Activated CD8-positive, alpha-beta memory T cell treated with anti-CD3 and anti-CD28 coated beads, Interleukin-2, amount 10 ng/mL, durations not matched to agents 7 days and 5 days (primary cell): ENCODE data around the gene CHTOP. TPM values are rescaled to one million over a fixed set of nuclear protein-coding genes. Genes with fewer than 3 reads are reported as not detected.

Experiments
- ATAC-seq: fragments of 150-1000 bp; cut with Tn5 transposase; one replicate; pipeline ENCODE4 v1.10.0; 2021; ENCODE audit warnings: moderate library complexity
- CTCF ChIA-PET: fragments of 350-600 bp; sonication (Branson Sonifier 250); formaldehyde crosslinking; loops from one replicate; lab custom pipeline; 2021; ENCODE audit warnings: antibody characterized with exemption; lab: Charles Lee
- DNase-seq: peaks from one replicate; pipeline ENCODE4 v3.0.0-alpha.2; 2020
- H3K27ac Mint-ChIP-seq: one replicate; pipeline ENCODE4 v1.8.0; 2021; ENCODE audit warnings: mild to moderate bottlenecking, mixed read lengths
- H3K27me3 Mint-ChIP-seq: one replicate; pipeline ENCODE4 v1.8.0; 2021; ENCODE audit warnings: mixed read lengths
- H3K36me3 Mint-ChIP-seq: one replicate; pipeline ENCODE4 v1.8.0; 2021; ENCODE audit warnings: mild to moderate bottlenecking, mixed read lengths
- H3K4me1 Mint-ChIP-seq: one replicate; pipeline ENCODE4 v1.8.0; 2021; ENCODE audit warnings: mixed read lengths
- H3K4me3 Mint-ChIP-seq: one replicate; pipeline ENCODE4 v1.8.0; 2021; ENCODE audit warnings: mild to moderate bottlenecking, moderate library complexity, mixed read lengths
- H3K9me3 Mint-ChIP-seq: one replicate; pipeline ENCODE4 v1.8.0; 2022; ENCODE audit warnings: low read depth, mixed read lengths
- total RNA-seq, 2 experiments: library from RNA; stranded (reverse); gene quantifications; one replicate each; pipeline ENCODE4 v1.2.3, GENCODE V29; 2021

Gene CHTOP
- total RNA-seq, 2 experiments from 2014 or later: 83.8 to 89.1 TPM

DNA sequence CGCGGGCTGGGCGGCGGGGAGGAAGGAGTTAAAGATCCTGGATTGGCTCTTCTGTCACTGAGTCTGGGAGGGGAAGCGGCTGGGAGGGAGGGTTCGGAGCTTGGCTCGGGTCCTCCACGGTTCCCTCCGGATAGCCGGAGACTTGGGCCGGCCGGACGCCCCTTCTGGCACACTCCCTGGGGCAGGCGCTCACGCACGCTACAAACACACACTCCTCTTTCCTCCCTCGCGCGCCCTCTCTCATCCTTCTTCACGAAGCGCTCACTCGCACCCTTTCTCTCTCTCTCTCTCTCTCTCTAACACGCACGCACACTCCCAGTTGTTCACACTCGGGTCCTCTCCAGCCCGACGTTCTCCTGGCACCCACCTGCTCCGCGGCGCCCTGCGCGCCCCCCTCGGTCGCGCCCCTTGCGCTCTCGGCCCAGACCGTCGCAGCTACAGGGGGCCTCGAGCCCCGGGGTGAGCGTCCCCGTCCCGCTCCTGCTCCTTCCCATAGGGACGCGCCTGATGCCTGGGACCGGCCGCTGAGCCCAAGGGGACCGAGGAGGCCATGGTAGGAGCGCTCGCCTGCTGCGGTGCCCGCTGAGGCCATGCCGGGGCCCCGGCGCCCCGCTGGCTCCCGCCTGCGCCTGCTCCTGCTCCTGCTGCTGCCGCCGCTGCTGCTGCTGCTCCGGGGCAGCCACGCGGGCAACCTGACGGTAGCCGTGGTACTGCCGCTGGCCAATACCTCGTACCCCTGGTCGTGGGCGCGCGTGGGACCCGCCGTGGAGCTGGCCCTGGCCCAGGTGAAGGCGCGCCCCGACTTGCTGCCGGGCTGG lies 44.9 kb downstream of the CHTOP start, which contains the start of gene NPR1:
NPR1 (plus strand) TSS at position 170 of the 818 bp plus-strand sequence; CDS start at position 591, 421 bp downstream.
- Mint-ChIP-seq H3K4me3 (peak within 1 kb of the TSS; percentile 72), H3K27me3 (peaks cover 62% of the 10 kb centered on the region), H3K36me3 (no peaks in the 10 kb centered on the region), H3K4me1 (peaks cover 19% of the 10 kb centered on the region), H3K9me3 (no peaks in the 10 kb centered on the region), H3K27ac (peak within 1 kb of the TSS; percentile 17)
- ATAC-seq (peak; percentile 54), DNase-seq (peak; percentile 50)
- CTCF ChIA-PET: interaction anchor here (0.5 to 4.4 kb wide), 14 partner anchors 9 to 1365 kb away, joined by 3 to 26 read pairs (median 4); partner anchors contain the start of genes RAB13, SLC27A3, SLC39A1 and SNAPIN

DNA sequence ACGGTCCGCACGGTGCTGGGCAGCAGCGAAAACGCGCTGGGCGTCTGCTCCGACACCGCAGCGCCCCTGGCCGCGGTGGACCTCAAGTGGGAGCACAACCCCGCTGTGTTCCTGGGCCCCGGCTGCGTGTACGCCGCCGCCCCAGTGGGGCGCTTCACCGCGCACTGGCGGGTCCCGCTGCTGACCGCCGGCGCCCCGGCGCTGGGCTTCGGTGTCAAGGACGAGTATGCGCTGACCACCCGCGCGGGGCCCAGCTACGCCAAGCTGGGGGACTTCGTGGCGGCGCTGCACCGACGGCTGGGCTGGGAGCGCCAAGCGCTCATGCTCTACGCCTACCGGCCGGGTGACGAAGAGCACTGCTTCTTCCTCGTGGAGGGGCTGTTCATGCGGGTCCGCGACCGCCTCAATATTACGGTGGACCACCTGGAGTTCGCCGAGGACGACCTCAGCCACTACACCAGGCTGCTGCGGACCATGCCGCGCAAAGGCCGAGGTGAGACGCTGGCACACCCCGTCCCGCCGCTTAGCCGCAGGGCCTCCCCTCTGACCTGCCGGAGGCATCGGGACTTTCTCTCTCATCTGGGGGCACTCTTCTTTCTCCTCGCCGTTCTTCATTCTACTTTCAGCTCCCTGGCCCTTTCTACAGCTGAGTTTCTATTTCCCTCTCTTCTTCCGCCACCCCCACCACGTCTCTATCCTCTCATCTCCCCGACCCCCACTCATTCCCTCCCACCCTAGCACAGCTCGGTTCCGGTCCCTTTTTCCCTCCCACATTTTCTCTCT lies 45.7 kb downstream of the CHTOP start:
- Mint-ChIP-seq H3K4me1 (peaks cover 19% of the 10 kb centered on the region), H3K36me3 (no peaks in the 10 kb centered on the region), H3K27me3 (peaks cover 65% of the 10 kb centered on the region), H3K9me3 (no peaks in the 10 kb centered on the region), H3K27ac (no peak overlapping the region), H3K4me3 (peak overlapping the region; percentile 64)
- DNase-seq: no peak
- CTCF ChIA-PET: interaction anchor here (0.8 to 4.4 kb wide), 12 partner anchors 12 to 320 kb away, joined by 3 to 26 read pairs (median 3); partner anchors contain the start of genes RAB13 and SLC39A1
- ATAC-seq: peak; percentile 68

DNA sequence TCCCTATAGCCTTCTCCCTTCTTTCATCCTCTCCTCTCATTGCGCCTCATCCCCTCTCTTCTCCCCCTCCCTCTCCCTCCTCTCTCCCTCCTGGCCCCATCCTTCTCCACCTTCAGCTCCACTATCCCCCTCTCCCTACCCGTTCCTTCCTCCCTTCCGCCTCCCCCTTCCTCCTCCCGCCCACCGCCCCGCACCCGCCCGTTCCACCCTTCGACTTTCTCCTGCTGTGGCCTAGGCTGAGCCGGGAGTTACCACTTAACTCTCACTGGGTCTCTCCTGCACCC lies 46.2 kb downstream of the CHTOP start:
- peak overlapping the region; percentile 64 for H3K4me3 Mint-ChIP-seq
- H3K9me3 Mint-ChIP-seq: no peaks in the 10 kb centered on the region

GRCh38 chr1:153682730-153683129 lies 48.9 kb downstream of the CHTOP start:
- Mint-ChIP-seq H3K4me3 (no peak overlapping the region), H3K36me3 (no peaks in the 10 kb centered on the region), H3K27ac (no peak overlapping the region), H3K27me3 (peaks cover 65% of the 10 kb centered on the region), H3K9me3 (no peaks in the 10 kb centered on the region), H3K4me1 (peaks cover 15% of the 10 kb centered on the region)
- CTCF ChIA-PET: no interaction called here
- ATAC-seq (no peak), DNase-seq (no peak)

More for the DNA sequence above, 46.2 kb downstream of the CHTOP start:
- DNase-seq (no peak), ATAC-seq (no peak)
- Mint-ChIP-seq H3K36me3 (no peaks in the 10 kb centered on the region), H3K27ac (no peak overlapping the region), H3K4me1 (peaks cover 19% of the 10 kb centered on the region), H3K27me3 (peaks cover 70% of the 10 kb centered on the region)
- CTCF ChIA-PET: interaction anchor here (0.8 to 1.1 kb wide), 5 partner anchors 13 to 319 kb away, joined by 3 to 6 read pairs (median 3); no protein-coding TSS in a partner anchor

DNA sequence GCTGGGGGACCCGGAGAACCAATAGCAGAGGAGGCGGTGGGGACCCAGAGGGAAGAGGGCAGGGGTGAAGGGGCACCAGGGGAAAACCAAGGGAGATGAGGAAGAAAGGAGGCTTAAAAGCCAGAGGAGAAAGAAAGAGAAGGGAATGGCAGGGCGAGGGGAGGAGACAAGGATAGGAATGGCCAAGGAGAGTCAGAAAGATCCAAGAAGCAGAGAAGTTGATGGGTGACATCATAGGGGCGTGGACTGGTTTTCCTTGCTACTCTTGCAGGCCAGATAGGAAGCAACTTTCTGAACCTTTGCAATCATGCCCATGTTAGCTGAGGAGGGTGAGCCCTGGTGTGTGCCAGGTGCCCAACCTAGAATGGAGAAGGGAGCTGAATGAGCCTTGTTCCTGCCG lies 50.0 kb downstream of the CHTOP start:
- ATAC-seq (no peak), DNase-seq (no peak)
- peaks cover 54% of the 10 kb centered on the region for H3K27me3 Mint-ChIP-seq
- no peaks in the 10 kb centered on the region for H3K36me3 Mint-ChIP-seq
- H3K9me3 Mint-ChIP-seq: no peaks in the 10 kb centered on the region
- H3K4me3 Mint-ChIP-seq: no peak overlapping the region
- H3K4me1 Mint-ChIP-seq: peaks cover 4% of the 10 kb centered on the region
- CTCF ChIA-PET: no interaction called here
- H3K27ac Mint-ChIP-seq: no peak overlapping the region

GRCh38 chr1:153684892-153685291 lies 51.0 kb downstream of the CHTOP start:
- CTCF ChIA-PET: no interaction called here
- H3K4me1 Mint-ChIP-seq: no peaks in the 10 kb centered on the region
- no peaks in the 10 kb centered on the region for H3K36me3 Mint-ChIP-seq
- H3K27me3 Mint-ChIP-seq: peaks cover 51% of the 10 kb centered on the region
- DNase-seq (no peak), ATAC-seq (no peak)
- no peak overlapping the region for H3K4me3 Mint-ChIP-seq
- no peaks in the 10 kb centered on the region for H3K9me3 Mint-ChIP-seq
- H3K27ac Mint-ChIP-seq: no peak overlapping the region

GRCh38 chr1:153685544-153686340 lies 51.9 kb downstream of the CHTOP start:
- peaks cover 47% of the 10 kb centered on the region for H3K27me3 Mint-ChIP-seq
- ATAC-seq (no peak), DNase-seq (no peak)
- no peaks in the 10 kb centered on the region for H3K36me3 Mint-ChIP-seq
- CTCF ChIA-PET: no interaction called here
- no peak overlapping the region for H3K4me3 Mint-ChIP-seq
- no peaks in the 10 kb centered on the region for H3K9me3 Mint-ChIP-seq
- H3K4me1 Mint-ChIP-seq: no peaks in the 10 kb centered on the region
- no peak overlapping the region for H3K27ac Mint-ChIP-seq

GRCh38 chr1:153687346-153688125 lies 53.7 kb downstream of the CHTOP start:
- CTCF ChIA-PET: interaction anchor here (1.4 kb wide), 1 partner anchor 9 kb away, joined by 7 read pairs; the partner anchor contains the start of gene NPR1
- DNase-seq: no peak
- no peak overlapping the region for H3K4me3 Mint-ChIP-seq
- H3K27me3 Mint-ChIP-seq: peaks cover 38% of the 10 kb centered on the region
- no peak for ATAC-seq
- H3K36me3 Mint-ChIP-seq: no peaks in the 10 kb centered on the region
- H3K27ac Mint-ChIP-seq: no peak overlapping the region
- no peaks in the 10 kb centered on the region for H3K4me1 Mint-ChIP-seq
- no peaks in the 10 kb centered on the region for H3K9me3 Mint-ChIP-seq

DNA sequence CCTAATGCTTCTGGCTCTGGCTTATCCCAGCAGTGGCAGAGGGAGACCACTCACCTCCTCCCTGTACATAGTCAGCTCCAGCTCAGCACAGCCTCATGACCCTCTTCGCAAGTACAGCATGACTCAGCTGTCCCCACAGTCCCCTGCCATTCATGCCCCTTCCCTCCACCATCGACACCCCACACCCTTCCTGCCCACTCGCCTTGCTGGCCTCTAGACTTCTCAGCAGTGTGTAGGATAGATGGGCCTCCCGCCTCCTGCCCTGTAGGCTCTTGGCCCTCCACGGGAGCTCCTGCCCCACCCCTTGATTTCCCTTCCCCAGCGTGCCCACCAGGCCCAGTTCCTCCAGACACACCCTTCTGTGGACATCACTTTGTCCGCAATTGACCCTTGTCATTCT lies 54.4 kb downstream of the CHTOP start:
- Mint-ChIP-seq H3K4me3 (no peak overlapping the region), H3K27me3 (peaks cover 33% of the 10 kb centered on the region), H3K27ac (no peak overlapping the region), H3K9me3 (no peaks in the 10 kb centered on the region), H3K36me3 (no peaks in the 10 kb centered on the region), H3K4me1 (no peaks in the 10 kb centered on the region)
- DNase-seq (no peak), ATAC-seq (no peak)
- CTCF ChIA-PET: interaction anchor here (1.4 kb wide), 1 partner anchor 10 kb away, joined by 7 read pairs; the partner anchor contains the start of gene NPR1

DNA sequence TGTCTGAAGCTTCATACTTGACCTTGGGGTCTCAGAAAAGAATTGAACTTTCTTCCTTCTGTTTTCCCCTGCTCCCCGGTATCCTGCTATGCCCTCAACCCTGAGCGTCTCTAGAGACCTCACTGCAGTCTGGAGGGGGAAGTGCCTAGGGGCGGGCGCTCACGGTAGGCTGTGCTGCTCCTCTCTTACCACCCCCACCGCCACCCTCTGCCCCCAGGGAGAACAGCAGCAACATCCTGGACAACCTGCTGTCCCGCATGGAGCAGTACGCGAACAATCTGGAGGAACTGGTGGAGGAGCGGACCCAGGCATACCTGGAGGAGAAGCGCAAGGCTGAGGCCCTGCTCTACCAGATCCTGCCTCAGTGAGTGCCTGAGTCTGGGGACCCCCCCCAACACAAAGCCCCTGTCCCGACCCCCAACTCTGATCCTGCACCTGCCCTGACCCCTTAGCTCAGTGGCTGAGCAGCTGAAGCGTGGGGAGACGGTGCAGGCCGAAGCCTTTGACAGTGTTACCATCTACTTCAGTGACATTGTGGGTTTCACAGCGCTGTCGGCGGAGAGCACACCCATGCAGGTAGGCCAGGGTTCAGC lies 55.0 kb downstream of the CHTOP start:
- CTCF ChIA-PET: interaction anchor here (1.4 kb wide), 1 partner anchor 11 kb away, joined by 7 read pairs; the partner anchor contains the start of gene NPR1
- no peak for ATAC-seq
- no peak overlapping the region for H3K27ac Mint-ChIP-seq
- no peak overlapping the region for H3K4me3 Mint-ChIP-seq
- H3K27me3 Mint-ChIP-seq: peaks cover 28% of the 10 kb centered on the region
- DNase-seq: no peak
- H3K36me3 Mint-ChIP-seq: no peaks in the 10 kb centered on the region
- no peaks in the 10 kb centered on the region for H3K9me3 Mint-ChIP-seq
- no peaks in the 10 kb centered on the region for H3K4me1 Mint-ChIP-seq

DNA sequence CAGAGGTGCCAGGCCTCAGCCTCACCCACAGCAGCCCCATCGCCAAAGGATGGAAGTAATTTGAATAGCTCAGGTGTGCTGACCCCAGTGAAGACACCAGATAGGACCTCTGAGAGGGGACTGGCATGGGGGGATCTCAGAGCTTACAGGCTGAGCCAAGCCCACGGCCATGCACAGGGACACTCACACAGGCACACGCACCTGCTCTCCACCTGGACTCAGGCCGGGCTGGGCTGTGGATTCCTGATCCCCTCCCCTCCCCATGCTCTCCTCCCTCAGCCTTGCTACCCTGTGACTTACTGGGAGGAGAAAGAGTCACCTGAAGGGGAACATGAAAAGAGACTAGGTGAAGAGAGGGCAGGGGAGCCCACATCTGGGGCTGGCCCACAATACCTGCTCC lies 59.6 kb downstream of the CHTOP start:
- Mint-ChIP-seq H3K4me3 (no peak overlapping the region), H3K36me3 (no peaks in the 10 kb centered on the region), H3K4me1 (no peaks in the 10 kb centered on the region), H3K9me3 (no peaks in the 10 kb centered on the region), H3K27me3 (peaks cover 13% of the 10 kb centered on the region), H3K27ac (no peak overlapping the region)
- CTCF ChIA-PET: no interaction called here
- ATAC-seq (no peak), DNase-seq (no peak)
